ENCODE measurements around the gene SLC6A13.

- no peak for TF ChIP-seq CTCF (optimal IDR thresholded peaks at IDR 0.05 in 1 of 3, IDR thresholded peaks at IDR 0.05 in 1 of 3, conservative IDR thresholded peaks at IDR 0.05 in 1 of 3; ENCODE audit: extremely low read depth in 1 of 3, insufficient read depth in 2 of 3, low read length in 3 of 3)
- no peak for TF ChIP-seq EZH2 (IDR thresholded peaks at IDR 0.05; ENCODE audit: low read length)
These were observed 54.8 kb downstream of the SLC6A13 start for GRCh38 chr12:207804-208203.

All from keratinocyte (primary cell).